Progenitor cell of endocrine pancreas (in vitro differentiated cells): Measurements from ENCODE around the gene OAS2. TPM values are rescaled to one million over a fixed set of nuclear protein-coding genes. Genes with fewer than 3 reads are reported as not detected.

Experiments
- DNase-seq: peaks from one replicate; pipeline ENCODE4 v3.0.0; 2021; ENCODE audit warnings: low spot score; ENCODE audit not compliant: unreplicated experiment
- H3K27ac Mint-ChIP-seq: 2 replicates; pipeline ENCODE4 v1.8.0; 2021; ENCODE audit warnings: mild to moderate bottlenecking, moderate library complexity, mixed read lengths
- H3K27me3 Mint-ChIP-seq: 2 replicates; pipeline ENCODE4 v1.8.0; 2021; ENCODE audit warnings: mixed read lengths
- H3K36me3 Mint-ChIP-seq: 2 replicates; pipeline ENCODE4 v1.8.0; 2022; ENCODE audit warnings: mixed read lengths; ENCODE audit not compliant: insufficient read depth
- H3K4me1 Mint-ChIP-seq: 2 replicates; pipeline ENCODE4 v1.8.0; 2021; ENCODE audit warnings: low read depth, mixed read lengths
- H3K4me3 Mint-ChIP-seq: 2 replicates; pipeline ENCODE4 v1.8.0; 2021; ENCODE audit warnings: low read depth, mild to moderate bottlenecking, moderate library complexity, mixed read lengths
- H3K9me3 Mint-ChIP-seq: 2 replicates; pipeline ENCODE4 v1.8.0; 2021; ENCODE audit warnings: low read depth, mixed read lengths
- CTCF ChIP-seq: fragments of 200-600 bp; sonication (generic); IDR thresholded peaks from one replicate; pipeline ENCODE4 v1.5.0; 2021; ENCODE audit warnings: antibody characterized with exemption, mild to moderate bottlenecking; ENCODE audit not compliant: unreplicated experiment
- total RNA-seq: library from RNA; stranded (reverse); gene quantifications from 2 replicates; pipeline ENCODE4 v1.2.1, GENCODE V29; 2021

The OAS2 gene
- total RNA-seq, 1 donor from 2014 or later: not detected

- Mint-ChIP-seq H3K4me1 (peaks cover 3% of the 10 kb centered on the region), H3K4me3 (no peak overlapping the region), H3K9me3 (peaks cover 3% of the 10 kb centered on the region), H3K27ac (no peak overlapping the region), H3K27me3 (peaks cover 22% of the 10 kb centered on the region), H3K36me3 (no peaks in the 10 kb centered on the region)
- TF ChIP-seq CTCF: no peak
- DNase-seq: no peak
Measured at GRCh38 chr12:112932485-112933128, 45.7 kb upstream of the OAS2 start.

DNA sequence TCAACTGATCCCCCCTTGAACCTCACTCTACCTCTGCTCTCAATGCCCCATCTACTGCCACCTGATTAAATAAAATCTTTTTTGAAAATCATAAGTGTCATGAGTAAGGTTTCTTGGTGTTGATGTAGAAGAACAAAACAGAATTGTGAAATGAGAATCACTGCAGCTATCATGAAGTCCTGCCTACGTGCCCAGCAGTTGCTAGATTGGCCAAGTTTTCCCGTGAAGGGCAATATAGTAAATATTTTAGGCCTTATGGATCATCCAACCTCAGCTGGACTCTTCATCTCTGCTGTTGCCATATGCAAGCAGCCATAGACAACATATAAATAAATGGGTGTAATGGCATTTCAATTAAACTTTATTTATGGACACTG, 45.2 kb upstream of the OAS2 start:
- DNase-seq: no peak
- Mint-ChIP-seq H3K27ac (no peak overlapping the region), H3K27me3 (peaks cover 27% of the 10 kb centered on the region), H3K9me3 (peaks cover 3% of the 10 kb centered on the region), H3K4me1 (peaks cover 5% of the 10 kb centered on the region), H3K36me3 (no peaks in the 10 kb centered on the region), H3K4me3 (no peak overlapping the region)
- no peak for TF ChIP-seq CTCF

- no peaks in the 10 kb centered on the region for H3K36me3 Mint-ChIP-seq
- H3K27me3 Mint-ChIP-seq: peaks cover 48% of the 10 kb centered on the region
- no peak overlapping the region for H3K27ac Mint-ChIP-seq
- H3K9me3 Mint-ChIP-seq: peaks cover 3% of the 10 kb centered on the region
- H3K4me1 Mint-ChIP-seq: peaks cover 7% of the 10 kb centered on the region
- no peak for TF ChIP-seq CTCF
- DNase-seq: no peak
- H3K4me3 Mint-ChIP-seq: no peak overlapping the region
Measured at GRCh38 chr12:112936264-112936663, 42.1 kb upstream of the OAS2 start.

GRCh38 chr12:112936927-112937326, 41.4 kb upstream of the OAS2 start:
- no peak overlapping the region for H3K27ac Mint-ChIP-seq

More at GRCh38 chr12:112936927-112937326, 41.4 kb upstream of the OAS2 start:
- no peak overlapping the region for H3K4me3 Mint-ChIP-seq
- H3K4me1 Mint-ChIP-seq: peaks cover 7% of the 10 kb centered on the region
- H3K27me3 Mint-ChIP-seq: peaks cover 48% of the 10 kb centered on the region
- H3K36me3 Mint-ChIP-seq: no peaks in the 10 kb centered on the region
- no peak for TF ChIP-seq CTCF
- peaks cover 3% of the 10 kb centered on the region for H3K9me3 Mint-ChIP-seq
- DNase-seq: no peak
